MM.1S (cell line): Measurements from ENCODE around the gene DNMT3A.

Source experiments
- EZH2 ChIP-seq: fragments of 300-600 bp; sonication (generic); optimal IDR thresholded peaks from 2 replicates; pipeline ENCODE3; 2017; ENCODE audit warnings: low read depth, mild to moderate bottlenecking, antibody characterized with exemption, low read length, mixed read lengths
- EZH2phosphoT487 ChIP-seq: fragments of 300-600 bp; sonication (generic); IDR thresholded peaks from 2 replicates; pipeline ENCODE4 v1.6.1; 2018; ENCODE audit warnings: antibody characterized with exemption, low read length
- TF ChIP-seq, protein P1 (sequence below): fragments of 300-600 bp; sonication (generic); IDR thresholded peaks from 2 replicates; pipeline ENCODE4 v1.5.1; 2016; ENCODE audit warnings: antibody characterized with exemption, low read length, mixed read lengths

DNA sequence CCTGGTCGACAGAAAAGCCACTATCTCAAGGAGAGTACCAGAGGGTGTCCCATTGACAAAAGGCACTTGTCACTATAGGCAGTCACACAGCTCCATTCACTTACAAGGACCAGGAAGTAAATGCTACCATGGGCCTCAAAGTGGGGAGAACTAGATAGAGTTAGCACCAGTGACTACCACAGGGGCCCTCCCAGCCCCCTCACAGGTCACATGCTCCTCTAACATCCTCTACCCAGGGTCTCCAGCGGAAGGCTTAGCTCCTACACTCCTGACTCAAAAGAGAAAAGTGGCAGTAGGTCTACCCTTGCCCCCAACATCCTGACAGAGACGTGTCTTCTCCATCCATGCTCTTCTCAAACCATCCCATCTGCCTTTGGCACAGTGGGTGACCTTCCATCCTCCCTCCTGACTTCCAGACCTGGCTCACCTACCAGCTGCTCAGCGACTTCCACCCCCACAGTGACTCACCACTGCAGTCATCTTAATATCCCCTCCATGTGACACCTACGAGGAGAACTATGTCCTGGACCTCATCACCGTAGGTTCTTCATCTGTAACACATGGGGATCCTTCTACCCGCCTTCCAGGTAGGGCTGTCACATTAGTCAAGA, 5.6 kb upstream of the DNMT3A start:
- TF ChIP-seq, protein P1, sequence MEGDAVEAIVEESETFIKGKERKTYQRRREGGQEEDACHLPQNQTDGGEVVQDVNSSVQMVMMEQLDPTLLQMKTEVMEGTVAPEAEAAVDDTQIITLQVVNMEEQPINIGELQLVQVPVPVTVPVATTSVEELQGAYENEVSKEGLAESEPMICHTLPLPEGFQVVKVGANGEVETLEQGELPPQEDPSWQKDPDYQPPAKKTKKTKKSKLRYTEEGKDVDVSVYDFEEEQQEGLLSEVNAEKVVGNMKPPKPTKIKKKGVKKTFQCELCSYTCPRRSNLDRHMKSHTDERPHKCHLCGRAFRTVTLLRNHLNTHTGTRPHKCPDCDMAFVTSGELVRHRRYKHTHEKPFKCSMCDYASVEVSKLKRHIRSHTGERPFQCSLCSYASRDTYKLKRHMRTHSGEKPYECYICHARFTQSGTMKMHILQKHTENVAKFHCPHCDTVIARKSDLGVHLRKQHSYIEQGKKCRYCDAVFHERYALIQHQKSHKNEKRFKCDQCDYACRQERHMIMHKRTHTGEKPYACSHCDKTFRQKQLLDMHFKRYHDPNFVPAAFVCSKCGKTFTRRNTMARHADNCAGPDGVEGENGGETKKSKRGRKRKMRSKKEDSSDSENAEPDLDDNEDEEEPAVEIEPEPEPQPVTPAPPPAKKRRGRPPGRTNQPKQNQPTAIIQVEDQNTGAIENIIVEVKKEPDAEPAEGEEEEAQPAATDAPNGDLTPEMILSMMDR, result no peak
- TF ChIP-seq EZH2 (no peak), EZH2phosphoT487 (no peak)
